A549 (cell line): ENCODE results near the gene SLU7.

Experiments
- EP300 ChIP-seq, 2 experiments: fragments of >200 bp; sonication (Bioruptor Twin); formaldehyde crosslinking; IDR thresholded peaks; 2 replicates in 1 of 2; 3 replicates in 1 of 2; pipeline ENCODE4 v1.6.1; 2016 to 2017
- ESRRA ChIP-seq: fragments of 150-350 bp; IDR thresholded peaks from 2 replicates; pipeline ENCODE4 v1.6.1; 2014; ENCODE audit warnings: mild to moderate bottlenecking, low read length, borderline replicate concordance
- HOXA7 ChIP-seq: fragments of 250-450 bp; sonication (Bioruptor Pico); IDR thresholded peaks from 2 replicates; pipeline ENCODE4 v1.5.0; 2020; ENCODE audit warnings: mild to moderate bottlenecking, moderate library complexity
- JUN ChIP-seq, 2 experiments: fragments of >200 bp; sonication (Bioruptor Twin); formaldehyde crosslinking; IDR thresholded peaks; 2 replicates in 1 of 2; 3 replicates in 1 of 2; pipeline ENCODE4 v1.6.1; 2016 to 2017
- JUNB ChIP-seq: fragments of >200 bp; sonication (Bioruptor Twin); formaldehyde crosslinking; IDR thresholded peaks from 2 replicates; pipeline ENCODE4 v1.6.1; 2016
- KDM1A ChIP-seq: fragments of 200-600 bp; sonication (generic); IDR thresholded peaks from 2 replicates; pipeline ENCODE4 v1.6.1; 2016; ENCODE audit warnings: low read depth, mild to moderate bottlenecking
- NFE2L2 ChIP-seq: fragments of 150-350 bp; conservative IDR thresholded peaks from 2 replicates; pipeline ENCODE4 v1.6.1; 2014; ENCODE audit warnings: low read length
- POLR2A ChIP-seq: IDR thresholded peaks from 2 replicates; pipeline ENCODE4 v1.6.1; 2012; ENCODE audit warnings: mild to moderate bottlenecking, low read length
- POLR2AphosphoS2 ChIP-seq: conservative IDR thresholded peaks from 2 replicates; pipeline ENCODE4 v1.6.1; 2012; ENCODE audit warnings: low read length, improper control_type of control experiment, inconsistent platforms
- RAD21 ChIP-seq, 2 experiments: fragments of >200 bp in 1 of 2; sonication (Bioruptor Twin) in 1 of 2; formaldehyde crosslinking in 1 of 2; IDR thresholded peaks in 1 of 2; conservative IDR thresholded peaks in 1 of 2; 2 replicates in 1 of 2; 3 replicates in 1 of 2; pipeline ENCODE4 v1.6.1; 2012 to 2018; ENCODE audit warnings: inconsistent platforms in 1 of 2
- SMC3 ChIP-seq: fragments of >200 bp; sonication (Bioruptor Twin); formaldehyde crosslinking; IDR thresholded peaks from 3 replicates; pipeline ENCODE4 v1.6.1; 2018; ENCODE audit warnings: inconsistent platforms
- ZFP36 ChIP-seq: fragments of 450-650 bp; IDR thresholded peaks from 2 replicates; pipeline ENCODE4 v1.6.1; 2014; ENCODE audit warnings: borderline replicate concordance; ENCODE audit not compliant: partially characterized antibody
- TF ChIP-seq, protein P1 (sequence below): fragments of >200 bp; sonication (Bioruptor Twin); formaldehyde crosslinking; IDR thresholded peaks from 3 replicates; pipeline ENCODE4 v1.5.1; 2016

DNA sequence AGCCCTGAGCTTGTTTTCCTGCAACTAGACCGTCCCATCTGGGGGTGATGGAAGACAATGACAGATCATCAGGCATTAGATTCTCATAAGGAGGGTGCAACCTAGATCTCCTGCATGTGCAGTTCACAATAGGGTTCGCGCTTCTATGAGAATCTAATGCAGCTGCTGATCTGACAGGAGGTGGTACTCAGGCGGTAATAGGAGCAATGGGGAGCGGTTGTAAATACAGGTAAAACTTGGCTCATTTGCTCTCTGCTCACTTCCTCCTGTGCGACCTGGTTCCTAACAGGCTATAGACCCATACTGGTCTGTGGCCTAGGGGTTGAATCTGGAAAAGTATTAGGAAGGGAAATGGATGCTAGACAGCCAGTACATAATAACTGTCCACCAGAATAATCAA lies 42.5 kb upstream of the SLU7 start:
- TF ChIP-seq, protein P1, sequence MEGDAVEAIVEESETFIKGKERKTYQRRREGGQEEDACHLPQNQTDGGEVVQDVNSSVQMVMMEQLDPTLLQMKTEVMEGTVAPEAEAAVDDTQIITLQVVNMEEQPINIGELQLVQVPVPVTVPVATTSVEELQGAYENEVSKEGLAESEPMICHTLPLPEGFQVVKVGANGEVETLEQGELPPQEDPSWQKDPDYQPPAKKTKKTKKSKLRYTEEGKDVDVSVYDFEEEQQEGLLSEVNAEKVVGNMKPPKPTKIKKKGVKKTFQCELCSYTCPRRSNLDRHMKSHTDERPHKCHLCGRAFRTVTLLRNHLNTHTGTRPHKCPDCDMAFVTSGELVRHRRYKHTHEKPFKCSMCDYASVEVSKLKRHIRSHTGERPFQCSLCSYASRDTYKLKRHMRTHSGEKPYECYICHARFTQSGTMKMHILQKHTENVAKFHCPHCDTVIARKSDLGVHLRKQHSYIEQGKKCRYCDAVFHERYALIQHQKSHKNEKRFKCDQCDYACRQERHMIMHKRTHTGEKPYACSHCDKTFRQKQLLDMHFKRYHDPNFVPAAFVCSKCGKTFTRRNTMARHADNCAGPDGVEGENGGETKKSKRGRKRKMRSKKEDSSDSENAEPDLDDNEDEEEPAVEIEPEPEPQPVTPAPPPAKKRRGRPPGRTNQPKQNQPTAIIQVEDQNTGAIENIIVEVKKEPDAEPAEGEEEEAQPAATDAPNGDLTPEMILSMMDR, result no peak
- TF ChIP-seq POLR2AphosphoS2, result no peak
- TF ChIP-seq JUNB, result no peak
- TF ChIP-seq ESRRA, result no peak
- TF ChIP-seq EP300 (IDR thresholded peaks at IDR 0.05), result no peak
- no peak for TF ChIP-seq ZFP36
- no peak for TF ChIP-seq SMC3
- TF ChIP-seq JUN (IDR thresholded peaks at IDR 0.05), result no peak
- no peak for TF ChIP-seq POLR2A
- TF ChIP-seq HOXA7 (CRISPR knock-in tag), result no peak
- no peak for TF ChIP-seq NFE2L2
- no peak for TF ChIP-seq KDM1A
- no peak for TF ChIP-seq RAD21 (conservative IDR thresholded peaks at IDR 0.05 in 1 of 2, IDR thresholded peaks at IDR 0.05 in 1 of 2)
